Measurements from ENCODE around the gene ALDH1A1.

ALDH1A1 gene

DNA sequence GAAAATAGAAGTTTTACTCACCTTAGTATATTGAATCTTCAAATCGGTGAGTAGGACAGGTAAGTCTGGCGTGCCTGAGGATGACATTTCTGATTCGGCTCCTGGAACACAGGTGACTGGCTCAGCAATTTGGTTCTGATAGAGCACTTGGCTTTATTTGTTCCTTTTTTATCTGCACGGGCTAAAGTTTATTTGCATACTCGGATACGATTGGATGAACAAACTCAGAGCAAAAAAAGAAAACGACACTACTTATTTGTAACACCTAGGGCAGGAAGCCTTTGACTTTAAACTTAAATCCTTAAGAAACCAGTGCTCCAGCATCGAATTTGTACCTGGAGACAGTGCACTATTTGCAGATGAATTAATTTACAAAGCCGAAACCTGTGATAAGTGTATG lies at the start of gene ALDH1A1:
ALDH1A1 (minus strand) TSS at position 140 of the 400 bp plus-strand sequence; CDS start at position 87, 53 bp downstream.
- no peak for DNase-seq (ENCODE audit: low read depth, low spot score)

DNA sequence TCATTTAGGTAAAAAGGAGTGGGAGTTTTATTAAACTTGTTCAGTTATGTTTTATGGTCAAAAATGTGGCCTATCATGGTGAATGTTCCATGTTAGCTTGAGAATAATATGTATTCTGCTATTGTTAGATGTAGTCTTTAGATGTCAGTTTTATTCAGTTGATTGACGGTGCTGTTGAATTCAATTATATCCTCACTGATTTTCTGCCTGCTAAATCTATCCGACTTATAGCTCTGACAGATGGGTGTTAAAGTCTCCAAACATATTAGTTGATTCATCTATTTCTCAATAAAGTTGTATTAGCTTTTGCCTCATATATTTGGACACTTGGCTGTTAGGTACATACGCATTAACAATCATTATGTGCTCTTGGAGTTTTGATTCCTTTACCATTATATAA lies 49.0 kb upstream of the ALDH1A1 start:
- no peak for DNase-seq (ENCODE audit: low read depth, low spot score)

DNA sequence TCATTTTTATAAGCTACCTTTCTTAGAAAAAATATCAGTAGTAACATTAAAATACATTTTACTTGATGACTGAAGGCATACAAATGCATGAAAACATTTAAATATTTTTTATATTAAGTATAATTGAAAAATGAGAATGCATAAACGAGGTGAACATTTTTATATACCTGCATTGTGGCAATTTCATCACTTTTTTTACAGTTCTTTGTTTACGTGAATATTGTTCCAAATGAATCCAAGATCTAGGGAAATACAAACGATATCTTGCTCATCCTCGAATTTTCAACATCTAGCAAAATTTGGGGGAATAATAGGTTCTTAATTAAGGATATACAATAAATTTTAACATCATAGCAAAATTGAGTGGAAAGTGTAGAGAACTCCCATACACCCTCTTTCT lies 45.5 kb upstream of the ALDH1A1 start:
- DNase-seq (ENCODE audit: low read depth, low spot score) = no peak

DNA sequence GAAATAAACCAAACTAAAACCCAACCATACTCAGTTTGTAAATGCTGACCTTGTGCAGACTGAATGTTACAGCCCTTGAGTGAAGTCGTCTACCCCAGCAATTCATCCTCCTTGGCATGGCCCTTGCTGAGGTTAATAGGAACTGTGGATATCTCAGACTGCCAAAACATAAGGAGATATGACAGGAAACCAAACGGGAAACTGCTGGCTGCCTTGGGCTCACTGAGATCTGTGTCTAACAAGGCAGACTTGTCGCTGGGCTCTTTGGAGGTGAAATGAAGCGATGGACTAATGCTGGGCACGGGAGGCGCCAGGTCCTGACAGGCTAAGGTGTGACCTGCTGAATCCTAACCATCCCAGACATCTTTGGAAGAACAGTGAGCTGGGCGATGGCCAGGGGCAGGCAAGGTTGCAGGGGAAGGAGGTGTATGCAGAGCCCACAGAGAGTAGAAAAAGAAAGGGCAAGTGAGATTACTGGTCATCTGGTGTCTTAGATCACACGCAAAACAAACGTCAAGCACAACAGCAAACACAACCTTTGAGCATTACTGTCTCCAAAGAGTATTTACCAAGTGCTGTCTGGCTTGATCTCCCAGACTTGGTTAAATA lies 44.6 kb upstream of the ALDH1A1 start:
- no peak for DNase-seq (ENCODE audit: low read depth, low spot score)

DNA sequence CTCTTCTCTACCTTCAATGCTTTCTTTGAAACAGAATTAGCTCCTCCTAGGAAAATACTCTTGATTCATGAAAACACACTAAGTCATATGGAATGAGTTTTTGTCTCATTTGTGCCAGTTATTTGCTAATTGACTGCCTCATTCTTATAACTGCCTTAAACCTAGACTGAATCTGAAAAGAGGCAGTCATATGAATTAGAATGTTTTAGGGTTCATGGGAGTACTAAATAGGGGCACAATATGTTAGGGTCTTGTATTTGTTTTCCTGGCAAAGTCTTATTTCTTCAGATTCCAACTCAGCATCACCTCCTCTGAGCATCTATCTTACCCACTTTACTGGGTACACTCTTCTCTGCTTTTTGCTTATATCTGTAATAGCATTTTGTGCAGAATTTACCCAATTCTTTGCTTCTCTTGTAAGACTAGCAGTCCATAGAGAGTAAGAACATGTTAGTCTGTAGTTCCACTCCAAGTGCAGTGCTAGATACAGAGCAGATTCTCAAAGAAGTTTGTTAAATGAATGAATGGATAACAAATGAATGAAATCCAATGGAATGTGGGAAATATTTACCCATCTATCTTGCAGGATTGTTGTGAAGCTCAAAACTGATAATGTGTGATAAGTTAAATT lies 43.9 kb upstream of the ALDH1A1 start:
- no peak for DNase-seq (ENCODE audit: low read depth, low spot score)

DNA sequence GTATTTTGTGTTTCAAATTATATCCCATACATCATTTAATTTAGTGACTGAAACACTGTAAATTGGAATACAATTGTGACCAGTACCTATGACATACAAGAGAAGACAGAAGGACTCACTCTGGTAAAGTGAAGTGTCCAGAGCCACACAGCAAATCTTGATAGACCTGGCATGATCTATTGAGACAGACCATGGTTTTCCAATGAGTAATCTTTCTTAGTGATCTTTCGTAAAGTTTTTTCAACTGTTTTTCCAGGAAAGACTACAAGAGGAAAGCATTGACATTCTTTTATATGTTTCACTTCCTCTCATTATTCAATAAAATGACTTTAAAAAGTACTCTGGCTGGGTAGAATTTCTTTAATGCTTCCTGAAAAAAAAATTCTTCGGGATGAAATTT lies 43.3 kb upstream of the ALDH1A1 start:
- no peak for DNase-seq (ENCODE audit: low read depth, low spot score)

DNA sequence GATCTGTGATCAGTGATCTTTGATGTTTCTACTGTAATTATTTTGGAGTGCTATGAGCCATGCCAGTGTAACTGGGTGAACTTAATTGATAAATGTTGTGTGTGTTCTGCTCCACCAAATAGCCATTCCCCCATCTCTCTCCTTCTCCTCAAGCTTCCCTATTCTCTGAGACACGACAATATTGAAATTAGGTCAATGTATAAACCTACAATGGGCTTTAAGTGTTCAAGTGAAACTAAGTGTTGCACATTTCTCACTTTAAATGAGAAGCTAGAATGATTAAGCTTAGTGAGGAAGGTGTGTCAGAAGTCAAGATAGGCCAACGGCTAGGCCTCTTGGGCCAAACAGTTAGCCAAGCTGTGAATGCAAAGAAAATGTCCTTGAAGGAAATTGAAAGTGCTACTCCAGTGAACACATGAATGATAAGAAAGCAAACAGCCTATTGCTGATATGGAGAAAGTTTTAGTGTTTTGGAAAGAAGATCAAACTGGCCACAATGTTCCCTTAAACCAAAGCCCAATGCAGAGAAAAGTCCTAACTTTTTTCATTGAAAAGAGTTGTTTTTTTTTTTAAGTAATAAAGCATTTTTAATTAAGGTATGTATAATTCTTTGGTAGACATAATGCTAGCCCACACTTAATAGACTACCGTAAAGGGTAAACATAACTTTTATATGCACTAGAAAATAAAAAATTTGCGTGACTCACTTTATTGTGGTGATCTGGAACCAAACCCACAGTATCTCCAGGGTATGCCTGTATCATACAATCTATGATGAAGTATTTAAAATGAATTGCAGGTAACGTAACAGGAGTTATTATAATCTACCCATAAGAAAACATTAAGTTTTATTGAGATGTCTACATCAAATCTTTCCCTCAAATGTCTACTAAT lies 42.5 kb upstream of the ALDH1A1 start:
- DNase-seq (ENCODE audit: low read depth, low spot score) = no peak

DNA sequence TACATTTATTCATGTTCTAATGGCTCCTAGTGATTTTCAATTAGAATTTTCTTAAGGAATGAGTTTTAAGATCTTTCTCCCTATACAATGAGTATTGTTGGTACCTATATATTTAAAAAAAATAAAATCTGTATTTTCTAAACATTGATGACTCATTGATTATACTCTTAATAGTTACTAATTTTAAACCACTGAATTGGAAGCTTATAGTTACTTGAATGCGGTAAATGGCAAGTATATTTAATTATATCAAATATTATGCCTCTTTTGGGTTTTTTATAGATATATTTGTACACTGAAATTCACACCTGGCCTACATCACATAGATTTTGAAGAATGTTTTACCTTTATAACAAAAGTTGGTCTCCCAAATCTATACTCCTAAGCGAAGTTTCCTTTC lies 38.9 kb upstream of the ALDH1A1 start:
- DNase-seq (ENCODE audit: low read depth, low spot score) = no peak

DNA sequence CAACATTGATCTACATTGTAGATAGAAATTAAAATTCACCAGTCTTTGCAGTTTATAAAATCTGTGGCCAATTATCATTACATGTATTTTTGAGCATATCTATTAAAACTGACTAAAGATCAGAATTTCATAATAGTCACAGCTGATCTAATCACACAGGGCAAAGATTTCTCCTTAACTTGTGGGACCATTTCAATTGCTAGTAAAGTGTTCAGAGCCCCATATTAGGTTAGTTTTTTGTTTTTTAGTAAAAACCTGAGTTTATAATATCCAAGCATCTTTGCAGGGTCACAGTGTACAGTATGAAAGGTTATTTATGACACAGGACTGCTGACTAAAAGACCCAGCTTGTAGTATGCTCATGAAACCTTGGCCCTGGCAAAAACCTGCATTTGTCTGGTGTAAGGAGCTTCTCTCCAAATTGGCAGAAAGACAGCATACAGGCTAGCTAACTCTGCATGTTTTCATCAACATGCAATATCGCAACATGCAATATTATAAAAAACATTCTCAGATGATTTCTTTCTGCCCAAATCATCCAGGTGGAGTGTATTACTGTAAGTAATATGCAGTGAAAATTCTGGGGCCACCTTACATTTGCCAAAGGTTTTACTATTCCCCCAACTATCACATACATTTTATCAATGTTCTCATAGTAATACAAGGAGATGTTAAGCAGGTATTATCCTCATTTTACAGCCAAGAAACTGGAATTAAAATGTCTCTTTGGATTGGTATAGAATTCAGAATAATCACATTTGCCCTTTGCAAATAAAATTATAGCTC lies 37.7 kb upstream of the ALDH1A1 start:
- DNase-seq (ENCODE audit: low read depth, low spot score) = no peak

DNA sequence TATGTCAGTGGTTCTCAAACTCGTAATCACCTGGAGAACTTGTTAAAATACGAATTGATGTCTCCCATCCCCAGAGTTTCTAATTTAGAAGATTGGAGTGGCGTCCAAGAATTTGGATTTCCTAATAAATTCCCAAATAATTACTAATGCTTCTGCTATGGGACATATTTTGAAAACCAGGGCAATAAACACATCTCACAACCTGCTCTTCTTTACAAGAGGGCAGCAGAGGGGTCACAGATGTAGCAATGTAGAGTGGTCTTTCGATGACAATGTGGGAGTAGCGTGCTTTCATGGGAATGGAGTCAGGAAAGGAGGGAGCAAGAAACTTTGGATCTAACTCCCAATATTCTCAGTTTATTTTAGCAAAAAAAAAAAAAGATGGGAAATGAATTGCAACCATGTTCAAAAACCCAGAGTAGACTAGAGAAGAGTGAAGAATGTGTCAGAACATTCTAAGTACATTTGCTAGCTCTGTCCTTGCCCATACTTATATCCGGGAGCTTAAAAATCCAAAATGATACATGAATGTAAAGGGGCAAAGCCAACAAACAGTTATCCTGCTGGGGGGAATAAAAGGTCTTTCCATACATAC lies 33.8 kb upstream of the ALDH1A1 start:
- DNase-seq (ENCODE audit: low read depth, low spot score) = no peak

DNA sequence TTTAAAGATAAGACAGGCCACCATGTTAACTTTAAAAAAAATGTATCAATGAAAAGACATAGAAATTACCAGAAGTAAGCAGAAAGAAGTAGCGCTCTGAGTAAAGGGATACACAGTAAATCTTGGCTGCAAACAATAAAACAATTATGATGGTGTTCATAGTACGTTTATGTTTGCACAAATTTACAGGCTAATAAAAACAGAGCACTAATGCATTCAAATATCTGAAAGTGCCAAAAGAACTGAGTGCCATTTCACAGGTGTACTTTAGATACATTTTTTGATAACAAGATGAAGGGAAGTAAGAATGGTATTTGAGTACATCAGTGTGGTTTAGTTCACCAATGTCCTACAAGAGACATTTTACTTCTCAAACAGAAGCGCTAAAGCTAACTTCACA lies 32.9 kb upstream of the ALDH1A1 start:
- DNase-seq (ENCODE audit: low read depth, low spot score) = no peak

DNA sequence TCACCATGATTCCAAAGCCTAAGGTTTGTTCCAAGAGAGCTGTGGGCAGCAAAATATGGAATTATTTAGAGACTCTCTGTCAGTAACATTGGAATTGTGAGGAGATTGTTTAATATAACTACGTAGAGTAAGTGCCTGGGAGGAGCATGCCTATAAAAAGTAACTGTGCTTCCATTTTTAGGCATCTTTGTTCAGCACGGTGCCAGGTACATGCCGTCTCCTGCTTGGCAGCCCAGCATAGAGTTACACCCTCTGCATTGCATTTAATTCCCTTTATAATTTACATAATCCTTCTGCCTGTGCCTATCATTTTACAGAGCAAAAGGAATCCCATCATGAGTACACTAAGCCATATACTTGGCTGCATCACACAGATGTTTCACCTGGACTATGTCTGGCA lies 32.1 kb upstream of the ALDH1A1 start:
- no peak for DNase-seq (ENCODE audit: low read depth, low spot score)

DNA sequence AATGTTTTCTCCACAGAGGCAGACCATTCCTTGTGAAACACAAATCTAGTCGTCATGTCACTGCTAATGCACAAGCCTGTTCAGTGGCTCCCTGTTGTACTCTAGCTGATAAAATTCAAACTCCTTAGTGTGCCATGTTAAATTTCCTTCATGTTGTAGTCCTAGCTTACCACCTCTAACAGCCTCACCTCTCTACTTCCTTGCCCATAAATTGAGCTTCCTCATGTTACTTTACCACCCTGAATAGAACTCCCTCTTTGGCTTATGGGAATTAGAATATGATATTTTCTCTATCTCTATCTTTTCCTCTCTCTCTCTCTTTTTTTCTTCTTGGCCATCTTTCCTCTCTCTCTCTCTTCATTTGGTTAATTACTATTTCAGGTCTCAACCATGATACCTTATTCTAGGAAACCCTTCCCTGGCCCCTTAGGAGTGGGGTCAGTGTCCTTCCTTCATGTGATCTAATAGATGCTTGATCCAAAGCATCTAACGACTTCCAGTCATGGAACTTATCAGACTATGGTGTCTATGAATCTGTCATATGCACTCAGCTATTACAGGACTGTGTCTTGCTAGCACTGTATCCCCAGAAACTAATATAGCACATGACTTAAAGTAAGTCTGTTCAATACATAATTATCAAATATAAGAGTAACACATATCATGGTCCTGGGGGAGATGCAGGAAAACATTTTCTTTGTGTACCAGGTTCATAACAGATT lies 31.5 kb upstream of the ALDH1A1 start:
- DNase-seq (ENCODE audit: low read depth, low spot score) = no peak

DNA sequence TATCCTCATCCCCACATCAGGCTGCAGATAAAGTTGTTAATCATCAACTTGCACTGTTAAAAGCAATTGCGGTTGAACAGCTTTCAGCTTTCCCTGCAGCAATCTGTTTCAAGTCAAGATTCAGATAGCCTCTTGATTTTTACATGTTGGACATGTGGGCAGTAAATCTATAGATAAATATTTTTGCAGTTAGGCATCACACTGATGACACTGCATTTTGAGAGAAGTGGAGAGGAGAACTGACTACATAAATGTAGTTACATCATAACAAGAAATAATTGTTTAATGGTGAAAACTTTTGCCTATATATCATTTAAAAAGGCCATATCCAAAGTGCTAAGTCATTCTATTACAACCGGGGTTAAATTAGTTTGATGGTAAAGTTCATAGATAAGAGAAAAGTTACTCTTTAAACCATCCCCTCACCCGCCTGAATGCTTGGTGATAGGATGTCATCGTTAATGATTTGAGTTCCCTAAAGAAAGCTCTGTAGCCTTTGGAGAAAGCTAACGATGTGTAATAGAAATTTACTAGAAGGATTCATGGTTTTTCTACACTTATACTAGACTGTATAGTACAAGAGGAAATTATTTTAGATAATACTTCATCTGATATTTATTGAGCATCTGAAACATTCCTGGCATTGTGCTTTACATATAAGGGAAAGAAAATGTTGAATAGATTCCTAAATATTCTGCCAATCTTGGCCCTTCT lies 30.8 kb upstream of the ALDH1A1 start:
- no peak for DNase-seq (ENCODE audit: low read depth, low spot score)

DNA sequence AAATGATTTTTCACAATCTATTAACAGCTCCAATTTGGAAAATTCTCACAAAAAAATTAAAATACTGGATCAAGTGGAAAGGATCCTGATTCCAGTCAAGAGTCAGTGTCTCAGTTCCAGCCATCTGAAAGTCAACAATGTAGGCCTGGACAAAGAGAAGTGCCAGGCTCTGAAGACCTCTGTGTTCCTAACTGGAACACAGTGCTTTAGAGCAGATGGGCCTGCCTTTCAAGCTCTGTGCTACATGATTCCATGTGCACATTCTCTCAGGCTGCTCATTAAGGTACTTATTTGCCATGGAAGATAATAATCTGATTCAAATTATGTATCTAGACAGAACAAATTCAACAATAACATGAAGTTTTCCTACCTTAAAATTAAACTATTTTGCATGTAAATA lies 30.2 kb upstream of the ALDH1A1 start:
- no peak for DNase-seq (ENCODE audit: low read depth, low spot score)

DNA sequence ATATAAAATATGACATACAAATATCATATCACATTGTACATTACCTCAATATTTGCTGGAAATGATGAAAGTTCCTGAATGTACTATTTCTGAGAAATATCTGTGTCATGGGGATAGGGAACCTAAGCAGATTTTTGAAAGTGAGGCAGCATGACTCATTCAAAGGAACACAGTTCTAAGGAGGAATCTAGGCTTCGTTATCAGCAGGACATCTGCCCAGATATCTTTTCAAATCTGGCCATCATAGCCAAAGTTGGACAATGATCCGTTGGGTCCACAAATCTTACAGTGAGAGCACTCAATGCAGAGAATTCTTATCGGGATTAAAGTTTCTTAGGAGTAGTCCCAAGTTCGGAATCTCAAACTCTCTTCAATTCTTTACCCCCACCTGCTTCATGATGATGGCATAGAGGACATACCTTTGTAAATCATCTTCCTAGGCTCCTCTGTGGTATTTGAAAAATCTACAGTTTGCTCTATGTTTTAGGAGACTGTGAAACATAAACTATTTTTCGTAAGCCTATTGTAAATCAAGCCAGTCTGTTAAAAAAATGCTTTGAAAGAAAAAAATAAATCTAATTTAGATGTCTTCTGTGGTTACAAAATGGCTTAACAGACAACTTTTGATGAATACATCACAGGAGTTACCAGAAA lies 29.4 kb upstream of the ALDH1A1 start:
- no peak for DNase-seq (ENCODE audit: low read depth, low spot score)

DNA sequence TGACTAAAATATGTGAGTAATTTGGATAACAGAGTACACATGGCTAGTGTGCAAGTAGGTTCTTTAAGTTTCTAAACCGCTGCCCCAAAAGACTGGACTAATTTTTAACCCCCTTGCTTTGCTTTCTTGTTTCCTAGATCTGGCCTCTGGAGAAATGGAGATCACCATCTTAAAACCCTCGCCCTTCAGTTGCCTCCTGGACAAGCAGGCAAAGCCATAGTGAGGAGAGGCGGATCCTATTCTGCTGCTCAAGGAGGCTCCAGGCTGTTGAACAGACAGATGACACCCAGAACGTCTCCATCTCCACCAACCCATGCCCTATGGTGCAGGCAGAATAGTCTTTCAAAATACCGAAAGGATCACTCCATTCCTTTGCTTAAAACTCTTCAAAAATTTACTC lies 28.6 kb upstream of the ALDH1A1 start:
- no peak for DNase-seq (ENCODE audit: low read depth, low spot score)

DNA sequence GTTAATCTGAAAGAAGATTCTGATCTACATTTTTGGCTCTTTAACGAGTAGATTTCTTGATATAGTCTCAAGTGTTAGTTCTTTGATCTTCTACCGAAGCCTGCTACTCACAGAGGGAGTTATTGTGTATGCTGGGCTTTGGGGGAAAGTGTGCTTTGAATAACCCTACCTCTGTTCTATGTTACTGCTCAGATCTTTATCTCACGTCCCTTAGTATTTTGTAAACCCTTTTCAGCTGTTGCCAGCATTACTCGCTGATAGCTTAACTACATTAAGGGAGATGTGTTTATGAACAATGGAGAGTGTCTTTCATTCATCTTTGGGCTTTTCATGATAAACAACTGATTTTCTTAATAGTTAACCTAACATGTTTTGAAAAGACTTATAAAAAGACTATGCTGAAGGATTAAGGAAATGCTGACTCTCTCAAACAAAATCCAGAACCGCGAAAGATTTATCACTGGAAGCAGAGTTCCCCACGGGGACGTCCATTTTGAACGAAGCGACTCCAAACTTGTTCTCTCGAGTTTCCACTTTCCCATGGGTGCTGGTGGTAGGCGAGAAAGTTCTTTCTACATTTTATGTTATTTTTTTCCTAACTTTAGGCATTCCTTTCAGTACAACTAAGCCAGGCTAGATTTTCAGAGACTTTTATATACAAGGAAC lies 27.9 kb upstream of the ALDH1A1 start:
- DNase-seq (ENCODE audit: low read depth, low spot score) = no peak

DNA sequence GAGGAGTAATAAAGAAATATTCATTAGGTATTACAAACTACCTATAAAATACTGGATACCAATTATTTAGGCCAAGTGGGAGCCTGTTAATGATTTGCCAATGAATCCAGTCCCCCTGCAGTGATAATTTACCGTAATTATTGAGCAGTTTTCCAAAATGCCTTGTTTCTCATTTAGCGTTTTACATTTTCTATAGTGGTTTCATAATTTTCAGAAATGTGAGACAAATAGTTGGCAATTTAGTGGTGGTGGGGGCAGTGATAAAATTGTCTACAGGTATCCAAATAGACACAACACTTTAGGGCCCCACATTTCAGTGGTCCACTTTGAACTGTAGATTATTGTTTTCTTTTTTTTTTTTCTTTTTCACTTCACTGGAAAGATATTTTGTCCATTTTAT lies 27.3 kb upstream of the ALDH1A1 start:
- no peak for DNase-seq (ENCODE audit: low read depth, low spot score)
